HCT116 (cell line): ENCODE results near the gene PLCXD3. TPM values are rescaled to one million over a fixed set of nuclear protein-coding genes. Genes with fewer than 3 reads are reported as not detected.

ENCODE experiments used
- ATAC-seq: fragments of 200-7000 bp; cut with Tn5 transposase; 2 replicates; pipeline ENCODE4 v1.9.1; 2020; ENCODE audit warnings: mild to moderate bottlenecking, moderate library complexity
- BruUV-seq: library from RNA; stranded (reverse); fragments of 400-500 nt; replicated peaks from 2 replicates; lab custom pipeline; 2021; lab: Mats Ljungman, UMichigan
- CTCF ChIA-PET: fragments of 300-600 bp; sonication (Branson Sonifier 250); formaldehyde crosslinking; loops from one replicate; lab custom pipeline; 2021; ENCODE audit warnings: antibody characterized with exemption; lab: Charles Lee
- POLR2A ChIA-PET: fragments of 300-600, 350-600 bp; sonication (Branson Sonifier 250); formaldehyde crosslinking; loops from one replicate; lab custom pipeline; 2021; ENCODE audit warnings: antibody characterized with exemption; lab: Charles Lee
- RAD21 ChIA-PET, 2 experiments: fragments of 300-600 bp; sonication (Branson Sonifier 250); formaldehyde crosslinking; loops; one replicate each; lab custom pipeline; 2023; ENCODE audit warnings: low total read pairs in 2 of 2; ENCODE audit not compliant: uncharacterized antibody in 2 of 2, unreplicated experiment in 2 of 2, low non-redundant PET in 1 of 2; lab: Charles Lee
- DNase-seq: peaks from one replicate; pipeline ENCODE4 v3.0.0-alpha.2; 2010; ENCODE audit warnings: low read depth, low spot score
- H2AFZ ChIP-seq: fragments of 200-600 bp; shearing (Covaris generic), sonication (generic); 2 replicates; pipeline ENCODE4 v1.6.1; 2017; ENCODE audit warnings: low read depth, mixed run types, mixed read lengths, antibody characterized with exemption, low read length; ENCODE audit not compliant: poor library complexity, severe bottlenecking
- H3K27ac ChIP-seq: 2 replicates; pipeline ENCODE4 v1.5.1; 2012; ENCODE audit warnings: low read depth, low read length
- H3K27me3 ChIP-seq: fragments of 200-600 bp; sonication (generic); 2 replicates; pipeline ENCODE4 v1.6.1; 2016; ENCODE audit warnings: mixed run types, low read length, mixed read lengths; ENCODE audit not compliant: insufficient read depth
- H3K36me3 ChIP-seq, 2 experiments: fragments of 200-500 bp in 1 of 2; fragments of 200-600 bp in 1 of 2; sonication (Bioruptor generic) in 1 of 2; sonication (generic) in 1 of 2; 2 replicates each; pipeline versions ENCODE4 v1.5.1 to v1.6.1; 2014 to 2016; ENCODE audit warnings: low read length in 2 of 2, inconsistent platforms in 1 of 2, mixed read lengths in 1 of 2, mixed run types in 1 of 2; ENCODE audit not compliant: insufficient read depth in 2 of 2, control insufficient read depth in 1 of 2
- H3K4me1 ChIP-seq, 2 experiments: fragments of 200-600 bp in 1 of 2; sonication (generic) in 1 of 2; 2 replicates each; pipeline versions ENCODE4 v1.5.1 to v1.6.1; 2012 to 2017; ENCODE audit warnings: low read length in 2 of 2, inconsistent platforms in 1 of 2, mild to moderate bottlenecking in 1 of 2, mixed read lengths in 1 of 2, mixed run types in 1 of 2, moderate library complexity in 1 of 2; ENCODE audit not compliant: insufficient read depth in 2 of 2, control insufficient read depth in 1 of 2
- H3K4me2 ChIP-seq: fragments of 200-600 bp; sonication (generic); 2 replicates; pipeline ENCODE4 v1.6.1; 2017; ENCODE audit warnings: mixed run types, low read length, mixed read lengths
- H3K4me3 ChIP-seq, 2 experiments: fragments of 200-600 bp in 1 of 2; sonication (generic) in 1 of 2; replicated peaks in 1 of 2; 2 replicates each; pipeline ENCODE4 v1.5.1; 2011 to 2016; ENCODE audit warnings: low read length in 2 of 2, control low read depth in 1 of 2, low read depth in 1 of 2, mild to moderate bottlenecking in 1 of 2, mixed read lengths in 1 of 2, mixed run types in 1 of 2
- H3K79me2 ChIP-seq: fragments of 200-600 bp; sonication (generic); 2 replicates; pipeline ENCODE4 v1.6.1; 2017; ENCODE audit warnings: mild to moderate bottlenecking, mixed run types, low read length, moderate library complexity, mixed read lengths; ENCODE audit not compliant: insufficient read depth
- H3K9ac ChIP-seq: fragments of 200-600 bp; sonication (generic); 2 replicates; pipeline ENCODE4 v1.6.1; 2016; ENCODE audit warnings: low read length, mixed read lengths
- H3K9me2 ChIP-seq: fragments of 200-600 bp; sonication (generic), shearing (Covaris generic); 2 replicates; pipeline ENCODE4 v1.6.1; 2017; ENCODE audit warnings: mixed run types, mild to moderate bottlenecking, moderate library complexity; ENCODE audit not compliant: insufficient read depth
- H3K9me3 ChIP-seq, 2 experiments: fragments of 200-500 bp in 1 of 2; fragments of 200-600 bp in 1 of 2; sonication (Bioruptor generic) in 1 of 2; sonication (generic) in 1 of 2; 2 replicates each; pipeline ENCODE4 v1.6.1; 2014 to 2017; ENCODE audit warnings: low read length in 2 of 2, mixed read lengths in 2 of 2, inconsistent platforms in 1 of 2, low read depth in 1 of 2, mild to moderate bottlenecking in 1 of 2, mixed run types in 1 of 2, moderate library complexity in 1 of 2; ENCODE audit not compliant: control insufficient read depth in 1 of 2, insufficient read depth in 1 of 2
- H4K20me1 ChIP-seq: fragments of 200-600 bp; sonication (generic), shearing (Covaris generic); 2 replicates; pipeline ENCODE4 v1.6.1; 2017; ENCODE audit warnings: mixed run types, mild to moderate bottlenecking, moderate library complexity; ENCODE audit not compliant: insufficient read depth
- CBX3 ChIP-seq: IDR thresholded peaks from 2 replicates; pipeline ENCODE4 v1.6.1; 2012; ENCODE audit warnings: low read depth
- EGR1 ChIP-seq: IDR thresholded peaks from 2 replicates; pipeline ENCODE4 v1.6.1; 2012; ENCODE audit warnings: low read depth
- YY1 ChIP-seq: IDR thresholded peaks from 2 replicates; pipeline ENCODE4 v1.6.1; 2011; ENCODE audit warnings: low read length, low read depth, moderate library complexity, mild to moderate bottlenecking; ENCODE audit not compliant: insufficient replicate concordance; ENCODE audit errors: extremely low read depth
- intact Hi-C: fragments of 100-400 bp; cut with micrococcal nuclease; formaldehyde crosslinking; loops from 2 replicates; pipeline ENCODE4 v1.10.0; 2022
- total RNA-seq: library from RNA; stranded (reverse); gene quantifications from one replicate; pipeline ENCODE4 v1.2.1, GENCODE V29; 2021; ENCODE audit not compliant: unreplicated experiment
- TF ChIP-seq, protein P1 (sequence below), 3 experiments: fragments of 200-600 bp in 1 of 3; sonication (generic) in 1 of 3; IDR thresholded peaks in 2 of 3; conservative IDR thresholded peaks in 1 of 3; 2 replicates each; pipeline ENCODE4 v1.5.1; 2012 to 2017; ENCODE audit warnings: low read depth in 2 of 3, low read length in 2 of 3, antibody characterized with exemption in 1 of 3, borderline replicate concordance in 1 of 3, control low read depth in 1 of 3, mild to moderate bottlenecking in 1 of 3, mixed read lengths in 1 of 3, mixed run types in 1 of 3, moderate library complexity in 1 of 3; ENCODE audit not compliant: insufficient read depth in 1 of 3

The PLCXD3 gene
- total RNA-seq, 1 experiment from 2014 or later: not detected

DNA sequence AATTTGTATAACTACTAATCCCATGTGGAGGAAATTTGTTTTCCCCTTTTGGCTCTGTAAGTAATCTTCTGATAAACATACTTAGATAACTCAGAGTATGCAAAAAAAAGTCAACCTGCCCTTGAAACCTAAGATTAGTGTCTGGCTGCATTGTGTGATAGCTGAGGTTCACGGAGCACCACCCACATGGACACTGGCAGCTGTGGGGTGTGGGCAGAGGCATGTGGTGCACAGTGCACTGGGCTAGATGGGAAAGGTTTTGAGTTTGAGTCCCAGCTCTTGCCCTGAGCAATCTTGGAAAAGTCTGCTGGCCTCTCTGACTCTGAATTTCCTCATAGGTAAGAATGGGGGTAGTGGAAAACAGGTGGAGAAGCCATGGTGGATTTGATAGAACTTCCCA lies 75.1 kb downstream of the PLCXD3 start (continued):
- no peak for TF ChIP-seq YY1
- no peak for TF ChIP-seq CBX3

GRCh38 chr5:41433552-41434181 lies 76.7 kb downstream of the PLCXD3 start:
- ChIA-PET CTCF (interaction anchor here (0.8 to 1.3 kb wide), 2 partner anchors 9 to 20 kb away, joined by 3 to 4 read pairs; no protein-coding TSS in a partner anchor), POLR2A (no interaction called here), RAD21 (no interaction called here)
- TF ChIP-seq, protein P1, sequence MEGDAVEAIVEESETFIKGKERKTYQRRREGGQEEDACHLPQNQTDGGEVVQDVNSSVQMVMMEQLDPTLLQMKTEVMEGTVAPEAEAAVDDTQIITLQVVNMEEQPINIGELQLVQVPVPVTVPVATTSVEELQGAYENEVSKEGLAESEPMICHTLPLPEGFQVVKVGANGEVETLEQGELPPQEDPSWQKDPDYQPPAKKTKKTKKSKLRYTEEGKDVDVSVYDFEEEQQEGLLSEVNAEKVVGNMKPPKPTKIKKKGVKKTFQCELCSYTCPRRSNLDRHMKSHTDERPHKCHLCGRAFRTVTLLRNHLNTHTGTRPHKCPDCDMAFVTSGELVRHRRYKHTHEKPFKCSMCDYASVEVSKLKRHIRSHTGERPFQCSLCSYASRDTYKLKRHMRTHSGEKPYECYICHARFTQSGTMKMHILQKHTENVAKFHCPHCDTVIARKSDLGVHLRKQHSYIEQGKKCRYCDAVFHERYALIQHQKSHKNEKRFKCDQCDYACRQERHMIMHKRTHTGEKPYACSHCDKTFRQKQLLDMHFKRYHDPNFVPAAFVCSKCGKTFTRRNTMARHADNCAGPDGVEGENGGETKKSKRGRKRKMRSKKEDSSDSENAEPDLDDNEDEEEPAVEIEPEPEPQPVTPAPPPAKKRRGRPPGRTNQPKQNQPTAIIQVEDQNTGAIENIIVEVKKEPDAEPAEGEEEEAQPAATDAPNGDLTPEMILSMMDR (IDR thresholded peaks at IDR 0.05 in 2 of 3, conservative IDR thresholded peaks at IDR 0.05 in 1 of 3; ENCODE audit: borderline replicate concordance in 1 of 3, insufficient read depth in 1 of 3, low read depth in 2 of 3, low read length in 2 of 3): peak in 2 of 3 experiments; percentile 71 to 91; a peak in 4 of 6 replicates
- TF ChIP-seq EGR1: no peak
- no peak overlapping the region for H3K4me3 ChIP-seq
- no peaks in the 10 kb centered on the region for H3K4me1 ChIP-seq
- no peak overlapping the region for H2AFZ ChIP-seq
- no peaks in the 10 kb centered on the region for H3K36me3 ChIP-seq
- no TSS peak for BruUV-seq
- H3K9ac ChIP-seq: no peak overlapping the region
- no peak overlapping the region for H3K4me2 ChIP-seq
- no peaks in the 10 kb centered on the region for H3K9me2 ChIP-seq
- DNase-seq (no peak), ATAC-seq (peak; percentile 66)
- H3K79me2 ChIP-seq: no peaks in the 10 kb centered on the region
- intact Hi-C loops: no loop called here
- H4K20me1 ChIP-seq: no peaks in the 10 kb centered on the region
- no peak overlapping the region for H3K27ac ChIP-seq
- no peaks in the 10 kb centered on the region for H3K27me3 ChIP-seq
- H3K9me3 ChIP-seq: no peaks in the 10 kb centered on the region
